Neural cell (in vitro differentiated cells): Measurements from ENCODE around the gene CBY1.

Experiments
- EP300 ChIP-seq: fragments of 450-650 bp; conservative IDR thresholded peaks from 2 replicates; pipeline ENCODE4 v1.6.1; 2014; ENCODE audit warnings: antibody characterized with exemption, mild to moderate bottlenecking, moderate library complexity; ENCODE audit not compliant: poor library complexity, severe bottlenecking
- TF ChIP-seq, protein P1 (sequence below): fragments of 450-650 bp; IDR thresholded peaks from 2 replicates; pipeline ENCODE4 v1.5.1; 2014; ENCODE audit warnings: antibody characterized with exemption, mild to moderate bottlenecking, moderate library complexity; ENCODE audit not compliant: poor library complexity, severe bottlenecking

DNA sequence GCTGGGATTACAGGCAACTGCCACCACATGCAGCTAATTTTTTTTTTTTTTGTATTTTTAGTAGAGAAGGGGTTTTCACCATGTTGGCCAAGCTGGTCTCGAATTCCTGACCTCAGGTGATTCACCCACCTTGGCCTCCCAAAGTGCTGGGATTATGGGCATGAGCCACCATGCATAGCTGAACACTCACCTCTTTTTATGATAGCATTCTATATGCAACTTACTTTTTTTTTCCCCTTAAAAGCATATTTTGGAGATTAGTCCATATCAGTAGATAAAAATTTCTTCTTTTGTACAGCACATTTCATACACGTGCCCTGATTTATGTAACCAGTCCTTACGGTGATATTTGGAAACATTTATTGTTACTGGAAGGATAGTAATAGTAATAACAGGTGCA, 63.9 kb downstream of the CBY1 start:
- TF ChIP-seq, protein P1, sequence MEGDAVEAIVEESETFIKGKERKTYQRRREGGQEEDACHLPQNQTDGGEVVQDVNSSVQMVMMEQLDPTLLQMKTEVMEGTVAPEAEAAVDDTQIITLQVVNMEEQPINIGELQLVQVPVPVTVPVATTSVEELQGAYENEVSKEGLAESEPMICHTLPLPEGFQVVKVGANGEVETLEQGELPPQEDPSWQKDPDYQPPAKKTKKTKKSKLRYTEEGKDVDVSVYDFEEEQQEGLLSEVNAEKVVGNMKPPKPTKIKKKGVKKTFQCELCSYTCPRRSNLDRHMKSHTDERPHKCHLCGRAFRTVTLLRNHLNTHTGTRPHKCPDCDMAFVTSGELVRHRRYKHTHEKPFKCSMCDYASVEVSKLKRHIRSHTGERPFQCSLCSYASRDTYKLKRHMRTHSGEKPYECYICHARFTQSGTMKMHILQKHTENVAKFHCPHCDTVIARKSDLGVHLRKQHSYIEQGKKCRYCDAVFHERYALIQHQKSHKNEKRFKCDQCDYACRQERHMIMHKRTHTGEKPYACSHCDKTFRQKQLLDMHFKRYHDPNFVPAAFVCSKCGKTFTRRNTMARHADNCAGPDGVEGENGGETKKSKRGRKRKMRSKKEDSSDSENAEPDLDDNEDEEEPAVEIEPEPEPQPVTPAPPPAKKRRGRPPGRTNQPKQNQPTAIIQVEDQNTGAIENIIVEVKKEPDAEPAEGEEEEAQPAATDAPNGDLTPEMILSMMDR, result no peak
- no peak for TF ChIP-seq EP300
